ENCODE measurements around the gene COG8. TPM values are rescaled to one million over a fixed set of nuclear protein-coding genes. Genes with fewer than 3 reads are reported as not detected.

COG8 gene
- total RNA-seq, 1 donor from 2014 or later: 39.4 TPM

GRCh38 chr16:69330286-69331109 is 8.9 kb downstream of the COG8 start, which contains the start of gene PDF:
Gene PDF, minus strand, starts transcription at chr16:69330588. Its CDS starts 18 bp downstream, at chr16:69330570.
- peak within 1 kb of the TSS; percentile 78 for H3K4me3 ChIP-seq (ENCODE audit: low read depth, low read length)
- DNase-seq (ENCODE audit: low read depth): no peak
- TF ChIP-seq CTCF (conservative IDR thresholded peaks at IDR 0.05; ENCODE audit: low read depth, low read length): no peak

GRCh38 chr16:69329369-69330285 is 9.7 kb downstream of the COG8 start:
- peak overlapping the region; percentile 78 for H3K4me3 ChIP-seq (ENCODE audit: low read depth, low read length)
- DNase-seq (ENCODE audit: low read depth): no peak

GRCh38 chr16:69328854-69329316 is 10.5 kb downstream of the COG8 start:
- H3K4me3 ChIP-seq (ENCODE audit: low read depth, low read length): peak overlapping the region; percentile 78
- DNase-seq (ENCODE audit: low read depth): no peak
- TF ChIP-seq CTCF (conservative IDR thresholded peaks at IDR 0.05; ENCODE audit: low read depth, low read length): no peak

More at GRCh38 chr16:69329369-69330285, 9.7 kb downstream of the COG8 start:
- TF ChIP-seq CTCF (conservative IDR thresholded peaks at IDR 0.05; ENCODE audit: low read depth, low read length): no peak

- no peak for TF ChIP-seq CTCF (conservative IDR thresholded peaks at IDR 0.05; ENCODE audit: low read depth, low read length)
- peak overlapping the region; percentile 78 for H3K4me3 ChIP-seq (ENCODE audit: low read depth, low read length)
Measured at GRCh38 chr16:69327585-69328310, 11.6 kb downstream of the COG8 start.

GRCh38 chr16:69326172-69326873 is 13.0 kb downstream of the COG8 start:
- peak; percentile 97 for DNase-seq (ENCODE audit: low read depth)
- TF ChIP-seq CTCF (conservative IDR thresholded peaks at IDR 0.05; ENCODE audit: low read depth, low read length): no peak
- H3K4me3 ChIP-seq (ENCODE audit: low read depth, low read length): peak overlapping the region; percentile 18

More at GRCh38 chr16:69327585-69328310, 11.6 kb downstream of the COG8 start:
- no peak for DNase-seq (ENCODE audit: low read depth)

GRCh38 chr16:69325784-69326171 is 13.6 kb downstream of the COG8 start:
- H3K4me3 ChIP-seq (ENCODE audit: low read depth, low read length): peak overlapping the region; percentile 21
- no peak for TF ChIP-seq CTCF (conservative IDR thresholded peaks at IDR 0.05; ENCODE audit: low read depth, low read length)
- no peak for DNase-seq (ENCODE audit: low read depth)

Data from epithelial cell of proximal tubule (primary cell).